ENCODE results near the gene IL31RA. TPM values are rescaled to one million over a fixed set of nuclear protein-coding genes. Genes with fewer than 3 reads are reported as not detected.

Gene IL31RA
- total and polyA plus RNA-seq, 2 of the 13 experiments (the other 11 are each of a cell fraction or from before 2014, with no cell fraction given): not detected

DNA sequence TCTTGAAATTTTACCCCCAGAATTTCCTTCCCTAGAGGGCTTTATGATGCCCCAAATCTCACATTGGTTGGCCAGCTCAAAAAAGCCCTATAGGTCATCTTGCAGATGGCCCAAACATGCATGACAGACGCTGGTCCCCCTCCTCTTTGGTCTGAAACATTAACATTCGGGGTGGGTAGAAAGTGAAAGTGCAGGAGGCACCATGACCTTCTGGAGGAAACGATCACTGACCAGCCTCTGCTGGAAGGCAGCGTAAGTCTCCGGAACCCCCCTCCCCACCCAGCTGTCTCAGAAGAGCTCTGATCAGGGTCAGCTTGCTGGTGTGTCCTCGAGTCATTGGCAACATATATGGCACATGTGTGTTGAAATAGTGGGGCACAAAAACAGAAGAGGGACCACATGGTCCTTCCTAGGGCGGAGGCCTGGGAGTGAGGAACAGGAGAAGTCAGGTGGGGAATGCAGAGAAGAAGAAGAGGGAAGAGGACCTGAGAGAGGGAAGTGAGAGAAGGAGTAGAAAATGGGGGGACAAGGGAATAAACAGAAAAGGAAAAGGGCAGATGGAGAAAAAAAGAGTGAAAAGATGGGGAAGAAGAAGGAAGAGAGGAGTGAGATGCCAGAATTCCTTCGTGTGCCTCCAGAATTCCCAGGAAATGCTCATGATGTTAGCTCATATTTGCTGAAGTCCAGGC, 46.2 kb downstream of the IL31RA start:
- H4K20me1 ChIP-seq (ENCODE audit: insufficient read depth, low read length): no peaks in the 10 kb centered on the region
- no peak for DNase-seq (ENCODE audit: low spot score)
- H3K9ac ChIP-seq (ENCODE audit: insufficient read depth, low read depth, low read length): peak overlapping the region; percentile 26; the same call in 1 of the 2 replicates
- H3K4me2 ChIP-seq (ENCODE audit: low read depth, low read length): peak overlapping the region; percentile 94
- no TSS peak for BruUV-seq (replicated peaks)
- in situ Hi-C loops (cut with HindIII; ENCODE audit: extremely low pct_ligation_motif_present, low pct_unique_long_range_greater_than_20kb): no loop called here
- 13% methylated on average over 8 of the region's 8 CpGs for WGBS (ENCODE audit: low lambda C conversion rate)
- H3K4me1 ChIP-seq (ENCODE audit: insufficient read depth, low read length): peaks cover 12% of the 10 kb centered on the region
- H2AFZ ChIP-seq (ENCODE audit: low read length): peak overlapping the region; percentile 92
- CTCF ChIA-PET (ENCODE audit: low intra/inter-chr PET ratio, low total read pairs): no interaction called here
- ATAC-seq: peak; percentile 76
- H3K27me3 ChIP-seq (ENCODE audit: control insufficient read depth in 1 of 2, insufficient read depth in 2 of 2, low read length in 2 of 2): no peaks in the 10 kb centered on the region; a peak in 1 of 5 replicates
- intact Hi-C loops (cut with micrococcal nuclease; ENCODE audit: unreplicated experiment): no loop called here
- no peaks in the 10 kb centered on the region for H3K79me2 ChIP-seq (ENCODE audit: insufficient read depth, low read length)
- H3K4me3 ChIP-seq (replicated peaks in 1 of 3; ENCODE audit: insufficient read depth in 1 of 3, low read depth in 2 of 3, low read length in 3 of 3): peak overlapping the region; percentile 54 to 70 (median 62)
- POLR2A ChIA-PET: no interaction called here
- no peak for FAIRE-seq
- H3K27ac ChIP-seq (ENCODE audit: extremely low read length, insufficient read depth, low read length): no peak overlapping the region
- H3K9me3 ChIP-seq (ENCODE audit: low read length): no peaks in the 10 kb centered on the region
- no peaks in the 10 kb centered on the region for H3K36me3 ChIP-seq (replicated peaks in 1 of 2; ENCODE audit: control insufficient read depth in 1 of 2, insufficient read depth in 2 of 2, low read length in 2 of 2)
- TF ChIP-seq, protein P1, sequence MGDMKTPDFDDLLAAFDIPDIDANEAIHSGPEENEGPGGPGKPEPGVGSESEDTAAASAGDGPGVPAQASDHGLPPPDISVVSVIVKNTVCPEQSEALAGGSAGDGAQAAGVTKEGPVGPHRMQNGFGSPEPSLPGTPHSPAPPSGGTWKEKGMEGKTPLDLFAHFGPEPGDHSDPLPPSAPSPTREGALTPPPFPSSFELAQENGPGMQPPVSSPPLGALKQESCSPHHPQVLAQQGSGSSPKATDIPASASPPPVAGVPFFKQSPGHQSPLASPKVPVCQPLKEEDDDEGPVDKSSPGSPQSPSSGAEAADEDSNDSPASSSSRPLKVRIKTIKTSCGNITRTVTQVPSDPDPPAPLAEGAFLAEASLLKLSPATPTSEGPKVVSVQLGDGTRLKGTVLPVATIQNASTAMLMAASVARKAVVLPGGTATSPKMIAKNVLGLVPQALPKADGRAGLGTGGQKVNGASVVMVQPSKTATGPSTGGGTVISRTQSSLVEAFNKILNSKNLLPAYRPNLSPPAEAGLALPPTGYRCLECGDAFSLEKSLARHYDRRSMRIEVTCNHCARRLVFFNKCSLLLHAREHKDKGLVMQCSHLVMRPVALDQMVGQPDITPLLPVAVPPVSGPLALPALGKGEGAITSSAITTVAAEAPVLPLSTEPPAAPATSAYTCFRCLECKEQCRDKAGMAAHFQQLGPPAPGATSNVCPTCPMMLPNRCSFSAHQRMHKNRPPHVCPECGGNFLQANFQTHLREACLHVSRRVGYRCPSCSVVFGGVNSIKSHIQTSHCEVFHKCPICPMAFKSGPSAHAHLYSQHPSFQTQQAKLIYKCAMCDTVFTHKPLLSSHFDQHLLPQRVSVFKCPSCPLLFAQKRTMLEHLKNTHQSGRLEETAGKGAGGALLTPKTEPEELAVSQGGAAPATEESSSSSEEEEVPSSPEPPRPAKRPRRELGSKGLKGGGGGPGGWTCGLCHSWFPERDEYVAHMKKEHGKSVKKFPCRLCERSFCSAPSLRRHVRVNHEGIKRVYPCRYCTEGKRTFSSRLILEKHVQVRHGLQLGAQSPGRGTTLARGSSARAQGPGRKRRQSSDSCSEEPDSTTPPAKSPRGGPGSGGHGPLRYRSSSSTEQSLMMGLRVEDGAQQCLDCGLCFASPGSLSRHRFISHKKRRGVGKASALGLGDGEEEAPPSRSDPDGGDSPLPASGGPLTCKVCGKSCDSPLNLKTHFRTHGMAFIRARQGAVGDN (CRISPR knock-in tag; IDR thresholded peaks at IDR 0.05): 0 out of 2 replicates have a peak, but pooled peaks have one; percentile 2
- TF ChIP-seq, protein P2, sequence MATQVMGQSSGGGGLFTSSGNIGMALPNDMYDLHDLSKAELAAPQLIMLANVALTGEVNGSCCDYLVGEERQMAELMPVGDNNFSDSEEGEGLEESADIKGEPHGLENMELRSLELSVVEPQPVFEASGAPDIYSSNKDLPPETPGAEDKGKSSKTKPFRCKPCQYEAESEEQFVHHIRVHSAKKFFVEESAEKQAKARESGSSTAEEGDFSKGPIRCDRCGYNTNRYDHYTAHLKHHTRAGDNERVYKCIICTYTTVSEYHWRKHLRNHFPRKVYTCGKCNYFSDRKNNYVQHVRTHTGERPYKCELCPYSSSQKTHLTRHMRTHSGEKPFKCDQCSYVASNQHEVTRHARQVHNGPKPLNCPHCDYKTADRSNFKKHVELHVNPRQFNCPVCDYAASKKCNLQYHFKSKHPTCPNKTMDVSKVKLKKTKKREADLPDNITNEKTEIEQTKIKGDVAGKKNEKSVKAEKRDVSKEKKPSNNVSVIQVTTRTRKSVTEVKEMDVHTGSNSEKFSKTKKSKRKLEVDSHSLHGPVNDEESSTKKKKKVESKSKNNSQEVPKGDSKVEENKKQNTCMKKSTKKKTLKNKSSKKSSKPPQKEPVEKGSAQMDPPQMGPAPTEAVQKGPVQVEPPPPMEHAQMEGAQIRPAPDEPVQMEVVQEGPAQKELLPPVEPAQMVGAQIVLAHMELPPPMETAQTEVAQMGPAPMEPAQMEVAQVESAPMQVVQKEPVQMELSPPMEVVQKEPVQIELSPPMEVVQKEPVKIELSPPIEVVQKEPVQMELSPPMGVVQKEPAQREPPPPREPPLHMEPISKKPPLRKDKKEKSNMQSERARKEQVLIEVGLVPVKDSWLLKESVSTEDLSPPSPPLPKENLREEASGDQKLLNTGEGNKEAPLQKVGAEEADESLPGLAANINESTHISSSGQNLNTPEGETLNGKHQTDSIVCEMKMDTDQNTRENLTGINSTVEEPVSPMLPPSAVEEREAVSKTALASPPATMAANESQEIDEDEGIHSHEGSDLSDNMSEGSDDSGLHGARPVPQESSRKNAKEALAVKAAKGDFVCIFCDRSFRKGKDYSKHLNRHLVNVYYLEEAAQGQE (IDR thresholded peaks at IDR 0.05; ENCODE audit: borderline replicate concordance in 1 of 2, low read depth in 1 of 2, low read length in 2 of 2): no peak
- TF ChIP-seq, protein P3, sequence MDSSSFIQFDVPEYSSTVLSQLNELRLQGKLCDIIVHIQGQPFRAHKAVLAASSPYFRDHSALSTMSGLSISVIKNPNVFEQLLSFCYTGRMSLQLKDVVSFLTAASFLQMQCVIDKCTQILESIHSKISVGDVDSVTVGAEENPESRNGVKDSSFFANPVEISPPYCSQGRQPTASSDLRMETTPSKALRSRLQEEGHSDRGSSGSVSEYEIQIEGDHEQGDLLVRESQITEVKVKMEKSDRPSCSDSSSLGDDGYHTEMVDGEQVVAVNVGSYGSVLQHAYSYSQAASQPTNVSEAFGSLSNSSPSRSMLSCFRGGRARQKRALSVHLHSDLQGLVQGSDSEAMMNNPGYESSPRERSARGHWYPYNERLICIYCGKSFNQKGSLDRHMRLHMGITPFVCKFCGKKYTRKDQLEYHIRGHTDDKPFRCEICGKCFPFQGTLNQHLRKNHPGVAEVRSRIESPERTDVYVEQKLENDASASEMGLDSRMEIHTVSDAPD (CRISPR knock-in tag; IDR thresholded peaks at IDR 0.05): no peak
- TF ChIP-seq, protein P4, sequence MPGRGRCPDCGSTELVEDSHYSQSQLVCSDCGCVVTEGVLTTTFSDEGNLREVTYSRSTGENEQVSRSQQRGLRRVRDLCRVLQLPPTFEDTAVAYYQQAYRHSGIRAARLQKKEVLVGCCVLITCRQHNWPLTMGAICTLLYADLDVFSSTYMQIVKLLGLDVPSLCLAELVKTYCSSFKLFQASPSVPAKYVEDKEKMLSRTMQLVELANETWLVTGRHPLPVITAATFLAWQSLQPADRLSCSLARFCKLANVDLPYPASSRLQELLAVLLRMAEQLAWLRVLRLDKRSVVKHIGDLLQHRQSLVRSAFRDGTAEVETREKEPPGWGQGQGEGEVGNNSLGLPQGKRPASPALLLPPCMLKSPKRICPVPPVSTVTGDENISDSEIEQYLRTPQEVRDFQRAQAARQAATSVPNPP (CRISPR knock-in tag; IDR thresholded peaks at IDR 0.05): no peak
- TF ChIP-seq POLR2G (IDR thresholded peaks at IDR 0.05; ENCODE audit: low read depth, low read length) (no peak), ZNF317 (CRISPR knock-in tag; IDR thresholded peaks at IDR 0.05) (peak; percentile 91), SOX5 (CRISPR knock-in tag; IDR thresholded peaks at IDR 0.05; ENCODE audit: borderline replicate concordance) (no peak), KAT8 (CRISPR knock-in tag; IDR thresholded peaks at IDR 0.05) (no peak), ZFP36 (IDR thresholded peaks at IDR 0.05; ENCODE audit: borderline replicate concordance, low read depth, low read length, partially characterized antibody) (no peak), CBFB (CRISPR knock-in tag; IDR thresholded peaks at IDR 0.05) (no peak)
- TF ChIP-seq, protein P5, sequence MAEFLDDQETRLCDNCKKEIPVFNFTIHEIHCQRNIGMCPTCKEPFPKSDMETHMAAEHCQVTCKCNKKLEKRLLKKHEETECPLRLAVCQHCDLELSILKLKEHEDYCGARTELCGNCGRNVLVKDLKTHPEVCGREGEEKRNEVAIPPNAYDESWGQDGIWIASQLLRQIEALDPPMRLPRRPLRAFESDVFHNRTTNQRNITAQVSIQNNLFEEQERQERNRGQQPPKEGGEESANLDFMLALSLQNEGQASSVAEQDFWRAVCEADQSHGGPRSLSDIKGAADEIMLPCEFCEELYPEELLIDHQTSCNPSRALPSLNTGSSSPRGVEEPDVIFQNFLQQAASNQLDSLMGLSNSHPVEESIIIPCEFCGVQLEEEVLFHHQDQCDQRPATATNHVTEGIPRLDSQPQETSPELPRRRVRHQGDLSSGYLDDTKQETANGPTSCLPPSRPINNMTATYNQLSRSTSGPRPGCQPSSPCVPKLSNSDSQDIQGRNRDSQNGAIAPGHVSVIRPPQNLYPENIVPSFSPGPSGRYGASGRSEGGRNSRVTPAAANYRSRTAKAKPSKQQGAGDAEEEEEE (CRISPR knock-in tag; IDR thresholded peaks at IDR 0.05; ENCODE audit: borderline replicate concordance): no peak

Data from HepG2 (cell line).